Hepatic stellate cell (primary cell): ENCODE measurements around the gene DPPA4.
"Not testable (repeated sequence)": the region's sequence is repeated elsewhere in the genome, so short reads cannot be mapped to it uniquely, and the experiment has no call there.

Source experiments
- DNase-seq: peaks from one replicate; pipeline ENCODE4 v3.0.0; 2011; ENCODE audit warnings: low spot score

Gene DPPA4, protein sequence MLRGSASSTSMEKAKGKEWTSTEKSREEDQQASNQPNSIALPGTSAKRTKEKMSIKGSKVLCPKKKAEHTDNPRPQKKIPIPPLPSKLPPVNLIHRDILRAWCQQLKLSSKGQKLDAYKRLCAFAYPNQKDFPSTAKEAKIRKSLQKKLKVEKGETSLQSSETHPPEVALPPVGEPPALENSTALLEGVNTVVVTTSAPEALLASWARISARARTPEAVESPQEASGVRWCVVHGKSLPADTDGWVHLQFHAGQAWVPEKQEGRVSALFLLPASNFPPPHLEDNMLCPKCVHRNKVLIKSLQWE

DNA sequence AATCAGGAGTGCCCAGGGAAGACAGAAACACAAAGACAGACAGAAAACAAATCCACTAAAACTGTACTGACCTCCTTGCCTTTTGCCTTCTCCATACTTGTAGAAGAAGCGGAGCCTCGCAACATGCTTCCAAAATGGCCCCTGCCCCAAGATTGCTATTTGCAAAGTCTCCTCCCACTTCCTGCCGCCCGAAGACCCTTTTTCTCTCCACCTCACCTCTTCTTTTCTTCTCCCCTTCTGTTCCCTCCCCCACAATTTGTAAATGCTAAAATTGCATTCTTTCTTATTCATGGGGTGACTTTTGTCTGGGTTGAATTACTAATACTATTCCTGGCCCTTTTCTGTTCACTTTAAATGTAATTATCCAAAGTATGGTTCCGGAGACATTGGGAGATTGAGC is at the start of gene DPPA4:
Gene DPPA4, minus strand, starts transcription at position 154 of the 400 bp plus-strand sequence. Its CDS starts 29 bp downstream, at position 125.
- no peak for DNase-seq

DNA sequence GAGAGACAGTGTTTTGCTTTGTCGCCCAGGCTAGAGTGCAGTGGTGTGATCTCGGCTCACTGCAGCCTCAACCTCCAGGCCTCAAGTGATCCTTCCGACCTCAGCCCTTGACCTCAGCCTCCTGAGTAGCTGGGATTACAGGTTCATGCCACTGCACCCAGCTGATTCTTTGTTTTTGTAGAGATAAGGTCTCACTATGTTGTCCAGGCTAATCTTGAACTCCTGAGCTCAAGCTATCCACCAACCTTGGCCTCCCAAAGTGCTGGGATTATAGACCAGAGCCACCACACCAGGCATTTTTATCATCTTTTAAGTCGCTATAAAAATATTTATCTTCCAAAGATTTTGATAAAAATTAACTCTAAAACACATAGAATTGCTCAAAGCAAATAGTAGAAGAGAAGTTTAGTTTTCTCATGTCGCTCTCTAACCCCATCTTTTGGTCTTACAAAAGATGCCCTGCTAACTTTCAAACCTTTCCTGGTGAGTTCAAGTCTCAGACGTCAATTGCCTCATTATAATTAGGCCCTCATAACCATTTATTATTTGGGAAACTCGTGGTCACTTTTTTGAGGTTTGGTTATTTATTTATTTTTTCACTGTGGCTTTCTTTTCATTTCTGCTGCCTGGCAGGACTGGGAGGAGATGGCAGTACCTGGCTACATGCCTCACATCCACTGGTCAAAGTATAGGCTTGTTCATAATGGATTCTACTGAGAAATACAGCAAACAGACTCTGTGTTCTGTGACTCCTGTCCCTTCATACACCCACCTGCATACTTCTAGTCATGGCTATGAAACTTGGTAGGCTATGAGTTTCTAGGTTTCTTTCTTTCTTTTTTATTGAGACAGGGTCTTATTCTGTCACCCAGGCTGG is 48.3 kb upstream of the DPPA4 start:
- no peak for DNase-seq

DNA sequence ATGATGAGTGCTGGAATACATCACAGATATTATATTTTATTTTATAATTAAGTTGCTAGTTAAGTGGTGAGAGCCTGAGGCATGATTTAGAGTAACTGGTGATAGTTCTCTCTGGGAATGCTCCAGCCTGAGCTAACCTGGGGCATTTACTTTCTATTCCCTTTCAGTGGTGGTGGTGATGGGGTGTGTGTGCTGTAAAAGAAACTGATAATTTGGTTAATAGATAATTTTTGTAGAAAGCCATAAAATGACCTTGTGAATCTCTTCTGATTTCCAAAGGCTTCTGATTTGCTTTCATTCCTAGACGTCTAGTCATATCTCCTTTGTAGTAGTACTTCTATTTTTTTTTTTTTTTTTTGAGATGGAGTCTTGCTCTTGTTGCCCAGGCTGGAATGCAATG is 46.8 kb upstream of the DPPA4 start:
- DNase-seq: no peak

DNA sequence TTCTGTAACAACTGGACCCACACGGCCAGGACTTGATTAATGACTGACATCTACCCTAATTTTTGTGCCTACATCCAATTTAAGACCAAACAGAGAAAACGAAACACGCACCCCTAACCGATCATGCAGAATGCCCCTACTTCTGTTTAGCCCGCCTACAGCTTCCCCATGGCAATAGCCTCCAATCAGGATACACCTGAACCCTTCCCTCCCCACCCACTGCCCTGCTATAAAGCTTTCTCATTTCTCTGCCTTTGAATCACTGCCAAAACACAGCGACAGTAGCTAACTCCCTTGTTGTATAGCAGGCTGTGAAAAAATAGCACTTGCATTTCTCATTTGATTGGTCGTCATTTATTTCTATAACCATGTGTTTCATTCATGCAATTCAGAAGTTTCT is 45.2 kb upstream of the DPPA4 start:
- DNase-seq: no peak

DNA sequence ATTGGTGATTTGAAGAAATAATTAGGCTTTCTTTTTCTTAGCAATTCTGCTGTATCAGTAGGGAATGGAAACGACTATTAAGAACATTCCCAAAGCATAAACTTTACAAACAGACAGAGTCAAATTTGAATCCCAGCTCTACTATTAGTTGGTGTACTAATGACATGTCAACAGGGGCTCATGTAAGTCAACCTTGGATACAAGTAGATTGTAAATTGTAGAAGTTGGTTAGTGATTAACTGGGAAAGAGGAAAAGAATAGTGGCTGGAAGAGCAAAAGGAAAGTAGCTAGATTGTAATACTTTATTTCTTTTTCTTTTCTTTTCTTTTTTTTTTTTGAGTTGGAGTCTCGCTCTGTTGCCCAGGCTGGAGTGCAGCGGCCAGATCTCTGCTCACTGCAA is 38.6 kb upstream of the DPPA4 start:
- DNase-seq: no peak

DNA sequence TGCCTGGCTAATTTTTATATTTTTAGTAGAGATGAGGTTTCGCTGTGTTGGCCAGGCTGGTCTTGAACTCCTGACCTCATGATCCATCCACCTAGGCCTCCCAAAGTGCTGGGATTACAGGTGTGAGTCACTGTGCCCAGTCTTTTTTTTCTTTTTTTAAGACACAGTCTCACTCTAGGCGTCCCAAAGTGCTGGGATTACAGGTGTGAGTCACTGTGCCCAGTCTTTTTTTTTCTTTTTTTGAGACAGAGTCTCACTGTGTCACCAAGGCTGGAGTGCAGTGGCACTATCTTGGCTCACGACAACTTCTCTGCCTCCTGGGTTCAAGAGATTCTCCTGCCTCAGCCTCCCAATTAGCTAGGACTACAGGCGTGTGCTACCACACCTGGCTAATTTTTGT is 37.1 kb upstream of the DPPA4 start:
- not testable (repeated sequence) for DNase-seq

DNA sequence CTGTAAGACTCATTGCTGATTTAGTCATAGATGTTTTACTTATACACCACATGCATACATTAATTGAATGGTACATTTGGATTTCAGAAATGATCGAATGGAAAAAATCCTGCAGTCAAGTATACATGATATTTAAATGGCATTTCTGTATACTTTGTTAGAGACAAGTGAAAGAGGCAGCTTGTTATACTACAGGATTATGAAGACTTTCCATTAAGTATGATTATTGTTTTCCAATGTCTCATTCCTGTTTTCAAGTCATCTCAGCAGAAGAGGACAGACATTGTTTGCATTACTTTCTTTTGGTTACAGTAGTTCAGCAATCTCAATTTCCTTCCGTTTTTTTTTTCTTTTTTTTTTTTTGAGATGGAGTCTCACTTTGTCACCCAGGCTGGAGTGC is 36.6 kb upstream of the DPPA4 start:
- DNase-seq: no peak

DNA sequence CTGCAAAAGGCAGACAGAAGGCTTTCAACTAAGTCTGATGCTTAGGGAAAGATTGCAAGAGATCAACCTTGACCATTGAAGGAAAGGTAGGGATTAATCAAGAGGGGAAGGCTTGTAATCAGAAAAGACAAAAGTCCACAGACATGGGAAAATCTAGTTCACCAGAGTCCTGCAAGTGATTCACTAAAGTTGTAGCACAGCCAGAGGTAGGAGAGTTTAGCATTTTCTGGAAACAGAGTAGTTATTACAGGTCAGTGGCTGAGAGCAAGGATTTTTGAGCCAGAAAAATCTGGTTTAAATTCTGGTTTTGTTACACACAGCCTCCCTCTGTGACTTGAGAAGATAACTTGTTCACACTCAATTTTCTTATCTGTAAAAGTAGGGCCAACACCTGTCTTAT is 35.3 kb upstream of the DPPA4 start:
- DNase-seq: no peak

DNA sequence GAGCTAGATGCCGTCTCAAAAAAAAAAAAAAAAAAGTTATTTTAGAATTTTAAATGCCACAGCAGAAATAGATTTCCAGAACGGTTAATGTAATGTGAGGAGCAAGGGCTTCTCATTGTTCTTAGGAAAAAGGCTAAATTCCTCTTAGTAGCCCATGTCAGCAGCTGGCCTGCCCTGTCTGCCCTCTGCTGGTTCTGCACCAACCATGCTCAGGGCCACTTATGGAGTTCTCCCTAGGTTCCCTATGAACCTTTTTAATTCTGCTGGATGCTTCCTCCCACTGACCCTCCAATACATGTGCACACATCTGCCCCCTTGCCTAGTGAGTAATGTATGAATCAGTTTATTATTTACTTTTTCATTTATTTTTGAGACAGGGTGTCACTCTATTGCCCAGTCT is 32.2 kb upstream of the DPPA4 start:
- DNase-seq: no peak

DNA sequence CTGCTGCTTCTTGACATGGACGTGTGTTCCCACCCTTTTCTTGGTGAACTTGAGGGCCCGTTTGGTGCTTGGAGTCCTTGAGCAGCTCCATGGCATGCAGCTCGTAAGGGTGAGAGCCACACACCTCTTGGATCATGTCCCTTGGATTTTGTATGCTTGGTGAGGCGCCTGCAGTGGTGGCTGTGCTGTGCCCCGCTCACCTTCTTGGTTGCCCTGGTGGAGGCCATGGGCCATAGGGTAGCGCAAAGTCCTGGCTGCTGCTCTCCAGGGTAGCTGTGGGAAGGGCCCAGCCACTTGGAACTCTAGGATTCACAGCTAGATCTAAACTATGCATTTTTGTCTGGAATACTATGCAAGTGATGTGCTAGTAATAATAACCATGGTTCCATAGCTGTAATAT is 26.7 kb upstream of the DPPA4 start:
- no peak for DNase-seq

DNA sequence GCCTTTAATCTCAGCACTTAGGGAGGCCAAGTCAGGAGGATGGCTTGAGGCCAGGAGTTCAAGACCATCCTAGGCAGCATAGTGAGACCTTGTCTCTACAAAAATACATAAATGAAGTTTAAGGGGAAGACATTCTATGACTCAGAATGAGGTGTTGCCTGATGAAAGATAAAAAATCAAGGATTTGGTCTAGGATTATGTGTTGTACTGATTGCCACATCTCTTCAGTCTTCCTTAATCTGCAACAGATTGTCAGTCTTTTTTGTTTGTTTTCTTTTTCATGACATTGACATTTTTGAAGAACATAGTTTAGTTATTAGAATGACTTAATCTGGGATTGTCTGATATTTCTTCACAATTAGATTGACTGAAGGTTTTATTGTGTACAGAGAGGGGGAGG is 26.3 kb upstream of the DPPA4 start:
- no peak for DNase-seq

DNA sequence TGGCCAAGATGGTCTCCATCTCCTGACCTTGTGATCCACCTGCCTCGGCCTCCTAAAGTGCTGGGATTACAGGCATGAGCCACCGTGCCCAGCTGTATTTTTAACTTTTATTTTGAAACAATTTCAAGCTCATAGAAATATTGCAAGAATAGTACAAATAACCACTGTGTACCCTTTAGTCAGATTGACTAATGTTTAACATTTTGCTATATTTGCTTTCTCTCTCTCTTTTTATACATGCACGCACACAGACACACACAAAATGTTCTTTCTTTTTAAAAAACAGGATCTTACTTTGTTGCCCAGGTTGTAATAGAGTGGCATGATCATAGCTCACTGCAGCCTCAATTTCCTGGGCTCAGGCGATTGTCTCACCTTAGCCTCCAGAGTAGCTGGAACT is 25.5 kb upstream of the DPPA4 start:
- no peak for DNase-seq

DNA sequence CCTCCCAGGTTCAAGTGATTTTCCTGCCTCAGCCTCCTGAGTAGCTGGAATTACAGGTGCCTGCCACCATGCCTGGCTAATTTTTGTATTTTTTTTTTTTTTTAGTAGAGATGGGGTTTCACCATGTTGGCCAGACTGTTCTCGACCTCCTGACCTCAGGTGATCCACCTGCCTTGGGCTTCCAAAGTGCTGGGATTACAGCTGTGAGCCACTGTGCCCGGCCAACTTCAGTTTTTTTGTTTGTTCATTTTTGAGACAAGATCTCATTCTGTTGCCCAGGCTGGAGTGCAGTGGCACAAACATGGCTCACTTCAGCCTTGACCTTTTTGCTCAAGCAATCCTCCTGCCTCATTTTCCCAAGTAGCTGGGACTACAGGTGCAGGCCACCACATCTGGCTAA is 21.5 kb upstream of the DPPA4 start:
- not testable (repeated sequence) for DNase-seq

DNA sequence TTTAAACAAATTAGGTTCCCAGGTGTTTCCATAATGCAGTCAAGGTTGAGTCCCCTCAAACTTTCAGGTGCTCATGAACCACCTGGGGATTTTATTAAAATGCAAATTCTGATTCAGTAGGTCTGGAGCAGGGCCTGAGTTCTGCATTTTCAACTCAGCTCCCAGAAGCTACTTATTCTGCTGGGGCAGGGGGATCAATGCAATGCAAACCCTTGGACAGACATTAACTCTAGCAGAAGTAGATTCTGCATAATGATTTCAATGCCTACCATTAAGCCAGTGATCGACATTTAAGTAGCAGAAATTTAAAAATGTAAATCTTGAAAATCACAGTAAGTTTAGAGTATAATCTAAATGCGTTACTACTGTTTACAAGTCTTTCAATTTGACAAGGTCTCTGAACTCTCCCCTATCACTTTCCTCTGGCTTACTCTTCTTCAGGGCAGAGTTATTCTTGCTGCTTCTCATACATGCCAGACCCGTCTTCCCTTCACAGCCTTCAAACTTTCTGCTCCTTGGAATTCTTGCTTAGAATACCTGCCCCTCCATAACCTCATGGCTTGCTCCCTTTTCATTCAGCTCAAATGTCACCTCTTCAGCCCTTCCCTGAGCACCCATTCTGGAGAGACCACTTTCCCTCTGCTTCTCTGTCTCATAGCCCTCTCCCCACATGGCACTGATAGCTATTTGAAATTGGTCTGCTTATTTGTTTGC is 19.3 kb upstream of the DPPA4 start:
- DNase-seq: no peak

DNA sequence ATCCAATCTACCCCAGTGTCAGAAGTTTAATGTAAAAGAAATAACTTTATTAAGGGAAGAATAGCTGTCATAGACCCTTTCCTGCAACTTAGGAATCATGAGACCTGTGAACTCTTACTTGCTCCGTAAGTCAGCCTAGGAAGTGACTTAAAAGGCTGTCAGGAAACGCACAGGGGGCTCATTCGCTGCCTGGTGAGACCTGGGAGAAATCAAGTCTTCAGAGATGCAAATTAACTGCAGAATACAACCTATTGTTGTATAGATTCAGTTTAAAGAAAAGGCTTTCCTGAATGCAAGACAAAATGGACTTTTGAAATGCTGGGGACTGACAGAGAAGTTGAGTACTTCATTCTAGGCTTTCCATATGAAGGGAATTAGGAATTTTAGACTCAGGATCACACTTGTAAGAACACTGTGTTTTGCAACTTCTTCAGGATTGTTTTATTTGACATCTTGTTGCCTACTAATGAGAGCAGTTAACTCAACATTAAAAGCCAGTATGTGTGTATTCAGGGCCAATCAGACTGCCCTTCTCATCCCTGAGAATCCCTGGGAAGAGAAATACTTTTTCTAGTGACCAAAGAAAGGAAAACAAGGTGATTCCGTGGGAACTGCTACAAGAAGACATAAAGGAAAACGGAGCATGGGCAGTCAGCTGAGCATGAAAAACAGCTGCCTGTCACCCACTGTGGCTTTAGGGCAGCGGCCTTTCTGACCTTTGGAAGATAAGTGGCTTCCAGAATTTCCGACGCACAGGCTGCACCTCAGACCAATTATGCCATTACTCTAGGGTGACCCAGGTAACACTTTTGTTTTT is 18.5 kb upstream of the DPPA4 start:
- no peak for DNase-seq

DNA sequence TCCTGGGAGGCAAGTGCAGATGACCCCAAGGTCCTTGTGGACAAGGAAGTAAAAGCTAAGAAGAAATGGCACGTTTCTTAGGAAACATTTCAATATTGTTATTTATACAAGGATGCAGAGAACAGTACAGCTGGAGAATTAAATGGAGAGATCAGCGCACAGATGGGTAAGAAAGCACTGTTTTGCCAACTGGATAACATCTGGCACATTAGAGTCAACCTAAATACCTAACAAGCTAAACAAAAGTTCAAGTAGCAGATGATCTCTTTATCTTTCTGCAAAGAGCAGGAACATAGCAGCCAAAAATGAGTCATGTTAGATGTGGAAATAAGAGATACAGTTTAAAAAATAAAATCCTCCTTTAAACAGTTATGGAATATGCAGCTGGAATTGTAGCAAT is 15.7 kb upstream of the DPPA4 start:
- no peak for DNase-seq

DNA sequence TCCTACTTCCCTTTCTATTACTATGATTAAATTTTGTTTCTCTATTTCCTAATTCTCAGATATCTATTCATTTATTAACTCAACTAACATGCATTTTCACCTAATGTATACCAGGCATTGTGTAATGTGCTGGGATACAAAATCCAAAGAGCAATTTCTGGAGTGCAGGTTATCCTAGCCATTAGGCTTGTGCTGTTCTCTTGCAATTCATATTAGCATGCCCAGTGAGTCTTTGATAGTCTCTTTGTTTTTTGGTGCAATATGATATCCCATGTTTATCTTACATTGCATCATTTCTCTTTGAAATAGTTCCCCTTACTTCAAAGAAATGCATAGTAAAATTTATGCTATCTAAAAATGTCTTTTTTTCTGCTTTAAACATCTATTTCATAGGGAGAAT is 13.9 kb upstream of the DPPA4 start:
- DNase-seq: no peak

DNA sequence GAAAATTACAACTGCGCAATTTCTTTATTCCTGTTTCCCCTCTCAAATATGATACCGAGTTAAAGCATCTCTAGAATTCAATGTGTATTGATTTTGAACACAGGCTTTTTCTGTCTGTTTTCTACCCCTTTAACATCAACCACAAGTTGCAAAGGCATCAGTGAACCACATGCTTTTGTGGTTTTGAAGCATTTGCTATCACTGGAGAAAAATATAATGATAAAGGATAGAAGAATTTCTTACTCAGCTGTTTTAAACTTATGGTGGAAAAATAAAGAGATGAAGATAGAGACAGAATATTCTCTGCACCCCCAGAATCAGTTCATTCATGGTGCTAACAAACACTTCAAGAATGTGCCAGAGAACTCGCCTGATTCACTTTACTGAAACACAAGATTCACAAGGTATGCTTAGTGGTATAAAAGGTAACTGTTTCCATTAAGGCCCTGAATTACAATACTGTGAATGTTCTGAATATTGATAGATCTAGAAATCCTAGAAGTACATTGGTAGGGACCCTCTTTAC is 9.5 kb upstream of the DPPA4 start:
- DNase-seq: no peak

DNA sequence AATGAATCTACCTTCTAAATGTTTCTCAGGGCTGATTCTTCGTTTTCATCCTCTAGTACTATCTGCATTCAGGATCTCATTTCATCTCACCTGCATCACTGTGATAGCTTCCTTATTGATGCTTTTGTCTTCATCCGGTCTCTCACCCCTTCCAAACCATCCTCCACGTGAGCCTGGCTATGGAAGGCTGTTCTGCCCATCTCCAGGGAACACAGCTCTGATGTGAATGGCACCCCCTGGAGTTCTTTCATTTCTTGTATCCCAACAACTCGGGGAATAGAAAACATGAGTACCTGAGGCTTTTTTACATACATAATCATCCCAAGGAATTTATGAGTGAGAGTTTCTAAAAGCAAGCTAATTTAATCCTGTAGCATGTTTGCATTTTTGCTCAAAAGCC is 8.8 kb upstream of the DPPA4 start:
- DNase-seq: no peak

DNA sequence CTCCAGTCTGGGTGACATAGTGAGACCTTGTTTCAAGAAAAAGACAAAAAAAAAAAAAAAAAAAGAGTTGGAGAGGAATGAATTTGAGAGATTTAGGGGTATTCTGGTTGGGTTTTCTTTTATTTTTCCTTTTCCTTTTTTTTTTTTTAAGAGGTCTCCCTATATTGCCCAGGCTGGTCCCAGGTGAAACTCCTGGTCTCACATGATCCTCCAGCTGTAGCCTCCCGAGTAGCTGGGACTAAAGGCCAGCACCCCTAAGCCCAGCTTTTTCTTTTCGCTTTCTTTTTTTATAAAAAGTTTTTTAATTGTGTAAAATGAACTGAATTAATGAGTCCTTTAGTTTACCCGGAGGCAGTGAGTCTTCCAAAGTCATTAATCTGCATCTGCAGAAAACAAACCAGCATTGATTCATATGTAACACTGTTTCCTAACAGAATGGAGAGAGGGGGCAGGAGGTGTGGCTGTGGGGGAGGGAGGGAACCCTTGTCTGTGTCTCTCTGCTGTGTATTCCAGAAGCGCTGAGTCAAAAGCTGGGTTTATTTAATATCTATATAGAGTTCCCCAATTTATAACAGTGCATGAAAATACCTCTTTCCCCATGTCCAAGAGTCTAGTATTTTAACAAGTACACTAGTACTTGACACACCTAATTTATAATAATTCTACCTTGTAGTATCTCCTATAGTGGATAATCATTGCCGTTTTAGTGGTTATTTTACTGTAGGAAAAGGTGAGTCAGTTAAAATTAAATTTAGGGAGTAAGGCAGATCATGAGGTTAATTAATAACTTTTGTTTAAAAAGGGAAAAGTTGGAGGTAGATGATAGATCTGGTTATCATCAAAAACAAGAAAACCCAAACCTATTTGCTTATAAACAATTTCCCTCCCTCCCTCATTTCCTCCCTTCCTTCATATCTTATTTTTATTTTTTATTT is 2.6 kb upstream of the DPPA4 start:
- DNase-seq: no peak

DNA sequence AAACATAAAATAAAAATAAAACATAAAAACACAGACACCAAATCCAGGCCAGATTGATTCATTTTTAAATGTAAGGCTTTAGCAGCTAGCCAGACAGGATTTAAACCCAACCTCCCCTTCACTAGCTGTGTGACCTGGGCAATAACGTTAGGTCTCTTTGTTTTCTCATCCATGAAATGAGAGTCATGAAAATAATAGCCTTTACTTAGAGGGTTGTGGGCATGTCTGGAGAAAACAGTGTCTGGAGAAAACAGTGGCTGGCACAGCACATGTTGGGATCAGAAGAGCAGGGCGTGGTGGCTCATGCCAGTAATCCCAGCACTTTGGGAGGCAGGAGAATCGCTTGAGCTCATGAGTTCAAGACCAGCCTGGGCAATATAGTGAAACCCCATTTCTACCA is 1.9 kb upstream of the DPPA4 start:
- DNase-seq: no peak
